Measurements from ENCODE around the gene MSANTD1.

DNA sequence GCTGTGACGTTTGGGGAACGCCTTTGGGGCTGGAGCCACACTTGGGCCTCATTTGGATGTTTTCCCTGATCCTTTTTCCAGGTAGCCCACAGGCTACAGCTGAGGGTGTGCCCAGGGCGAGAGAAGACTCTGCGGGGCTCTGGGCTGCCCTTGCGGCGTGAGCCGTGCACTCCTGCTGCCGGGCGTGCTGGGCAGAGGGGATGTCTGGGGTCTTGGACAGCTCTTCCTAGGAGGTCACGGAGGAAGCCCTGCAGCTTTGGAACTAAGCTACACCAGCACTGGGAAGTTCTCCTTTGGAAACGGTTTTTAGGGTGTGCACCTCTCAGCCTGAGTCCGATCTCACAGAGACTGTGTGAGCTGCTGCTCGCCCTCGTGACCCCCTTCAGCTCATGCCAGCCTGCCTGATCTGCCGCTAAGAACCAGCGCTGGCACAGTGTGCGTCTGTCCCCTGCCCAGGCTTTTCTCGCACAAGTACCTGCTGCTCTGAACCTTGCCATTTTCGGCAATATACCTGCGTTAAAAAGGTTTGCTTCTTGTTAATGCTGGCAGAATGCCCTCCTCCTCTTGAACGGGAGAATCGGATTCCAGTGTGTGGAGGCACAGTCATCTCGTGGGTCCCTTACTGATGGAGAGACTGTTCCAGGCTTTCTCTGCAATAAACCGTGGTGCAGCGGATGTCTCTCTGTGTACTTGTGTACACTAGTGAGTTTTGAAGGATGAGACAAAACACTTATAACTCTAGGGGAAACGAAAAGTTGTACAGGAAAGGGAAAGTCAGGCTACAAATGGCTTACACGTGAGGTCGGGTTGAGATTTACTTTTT lies 14.3 kb downstream of the MSANTD1 start:
- TF ChIP-seq RARB (CRISPR knock-in tag; IDR thresholded peaks at IDR 0.05) (no peak), TCF4 (CRISPR knock-in tag; IDR thresholded peaks at IDR 0.05; ENCODE audit: borderline replicate concordance) (no peak), ZFP30 (CRISPR knock-in tag; IDR thresholded peaks at IDR 0.05) (no peak), SNAI2 (CRISPR knock-in tag; IDR thresholded peaks at IDR 0.05) (no peak), ZC3H10 (CRISPR knock-in tag; IDR thresholded peaks at IDR 0.05) (no peak), PPARA (CRISPR knock-in tag; IDR thresholded peaks at IDR 0.05; ENCODE audit: borderline replicate concordance) (no peak)
- TF ChIP-seq, protein P1, sequence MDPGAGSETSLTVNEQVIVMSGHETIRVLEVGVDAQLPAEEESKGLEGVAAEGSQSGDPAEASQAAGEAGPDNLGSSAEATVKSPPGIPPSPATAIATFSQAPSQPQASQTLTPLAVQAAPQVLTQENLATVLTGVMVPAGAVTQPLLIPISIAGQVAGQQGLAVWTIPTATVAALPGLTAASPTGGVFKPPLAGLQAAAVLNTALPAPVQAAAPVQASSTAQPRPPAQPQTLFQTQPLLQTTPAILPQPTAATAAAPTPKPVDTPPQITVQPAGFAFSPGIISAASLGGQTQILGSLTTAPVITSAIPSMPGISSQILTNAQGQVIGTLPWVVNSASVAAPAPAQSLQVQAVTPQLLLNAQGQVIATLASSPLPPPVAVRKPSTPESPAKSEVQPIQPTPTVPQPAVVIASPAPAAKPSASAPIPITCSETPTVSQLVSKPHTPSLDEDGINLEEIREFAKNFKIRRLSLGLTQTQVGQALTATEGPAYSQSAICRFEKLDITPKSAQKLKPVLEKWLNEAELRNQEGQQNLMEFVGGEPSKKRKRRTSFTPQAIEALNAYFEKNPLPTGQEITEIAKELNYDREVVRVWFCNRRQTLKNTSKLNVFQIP (CRISPR knock-in tag; IDR thresholded peaks at IDR 0.05; ENCODE audit: borderline replicate concordance, low read depth): no peak

Measured in SK-N-SH treated with all-trans-retinoic acid at 6 μM for 48 hours (cell line).